ENCODE results near the gene GALNS. TPM values are rescaled to one million over a fixed set of nuclear protein-coding genes. Genes with fewer than 3 reads are reported as not detected.

Gene GALNS
- total RNA-seq, 1 experiment from 2014 or later = 29.5 TPM

DNA sequence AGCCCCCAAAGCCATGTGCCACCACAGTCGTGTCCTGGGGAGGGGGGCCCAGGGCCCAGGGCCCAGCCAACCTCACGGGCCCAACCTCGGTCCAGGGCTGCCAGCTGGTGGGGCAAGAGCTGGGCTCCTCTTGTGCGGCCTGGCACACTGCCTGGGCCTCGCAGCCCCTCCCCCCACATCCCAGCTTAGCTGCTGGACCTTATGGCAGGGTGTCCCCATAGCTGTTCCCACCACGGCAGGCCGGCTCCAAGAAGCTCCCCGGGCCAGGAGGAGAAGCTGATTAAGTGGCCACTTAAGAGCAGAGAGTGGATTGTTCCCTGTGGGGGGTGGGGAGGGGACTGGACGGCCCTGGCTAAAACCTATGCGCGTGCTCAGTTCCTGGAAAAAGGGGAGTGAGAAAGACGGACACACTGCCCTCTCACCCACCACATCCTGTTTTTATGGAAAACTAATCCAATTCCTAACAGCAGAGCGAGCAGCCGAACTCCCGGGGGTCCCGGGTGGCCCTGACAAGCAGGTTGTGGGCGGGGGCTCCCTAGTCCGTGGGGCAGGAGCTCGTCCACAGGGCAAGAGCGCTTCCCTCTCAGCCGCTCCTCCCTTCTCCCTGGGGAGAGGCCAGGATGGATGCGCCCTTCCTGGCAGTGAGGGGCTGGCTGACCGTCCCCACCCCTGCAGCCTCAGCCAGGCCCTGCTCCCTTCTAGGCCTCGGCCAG lies 88.5 kb downstream of the GALNS start:
- ChIA-PET POLR2A (no interaction called here), CTCF (interaction anchor here (1.2 to 9.6 kb wide), 5 partner anchors 9 to 399 kb away, joined by 3 to 115 read pairs (median 35); partner anchors contain the start of gene PIEZO1)
- Mint-ChIP-seq H3K4me1 (peaks cover 41% of the 10 kb centered on the region), H3K27ac (no peak overlapping the region), H3K36me3 (no peaks in the 10 kb centered on the region), H3K4me3 (no peak overlapping the region), H3K9me3 (no peaks in the 10 kb centered on the region), H3K27me3 (ENCODE audit: low read depth) (no peaks in the 10 kb centered on the region)
- DNase-seq (ENCODE audit: low spot score) = no peak
- TF ChIP-seq, protein P1, sequence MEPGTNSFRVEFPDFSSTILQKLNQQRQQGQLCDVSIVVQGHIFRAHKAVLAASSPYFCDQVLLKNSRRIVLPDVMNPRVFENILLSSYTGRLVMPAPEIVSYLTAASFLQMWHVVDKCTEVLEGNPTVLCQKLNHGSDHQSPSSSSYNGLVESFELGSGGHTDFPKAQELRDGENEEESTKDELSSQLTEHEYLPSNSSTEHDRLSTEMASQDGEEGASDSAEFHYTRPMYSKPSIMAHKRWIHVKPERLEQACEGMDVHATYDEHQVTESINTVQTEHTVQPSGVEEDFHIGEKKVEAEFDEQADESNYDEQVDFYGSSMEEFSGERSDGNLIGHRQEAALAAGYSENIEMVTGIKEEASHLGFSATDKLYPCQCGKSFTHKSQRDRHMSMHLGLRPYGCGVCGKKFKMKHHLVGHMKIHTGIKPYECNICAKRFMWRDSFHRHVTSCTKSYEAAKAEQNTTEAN (CRISPR knock-in tag; IDR thresholded peaks at IDR 0.05) = no peak
- TF ChIP-seq GABPB1 (CRISPR knock-in tag; IDR thresholded peaks at IDR 0.05) (no peak), ZNF219 (CRISPR knock-in tag; IDR thresholded peaks at IDR 0.05; ENCODE audit: borderline replicate concordance) (no peak), ATF1 (CRISPR knock-in tag; IDR thresholded peaks at IDR 0.05) (no peak), TEAD4 (CRISPR knock-in tag; IDR thresholded peaks at IDR 0.05) (no peak), NR3C1 (CRISPR knock-in tag; conservative IDR thresholded peaks at IDR 0.05; ENCODE audit: low read depth) (no peak), JAZF1 (CRISPR knock-in tag; IDR thresholded peaks at IDR 0.05) (no peak), FOXP1 (CRISPR knock-in tag; IDR thresholded peaks at IDR 0.05; ENCODE audit: borderline replicate concordance) (no peak), KAT7 (CRISPR knock-in tag; IDR thresholded peaks at IDR 0.05; ENCODE audit: borderline replicate concordance) (no peak), NR1H2 (CRISPR knock-in tag; IDR thresholded peaks at IDR 0.05) (no peak), OVOL2 (CRISPR knock-in tag; IDR thresholded peaks at IDR 0.05; ENCODE audit: borderline replicate concordance) (no peak), SOX15 (CRISPR knock-in tag; IDR thresholded peaks at IDR 0.05) (no peak), GTF2I (CRISPR knock-in tag; conservative IDR thresholded peaks at IDR 0.05) (no peak), TCF7 (CRISPR knock-in tag; IDR thresholded peaks at IDR 0.05; ENCODE audit: low read depth) (no peak)
- TF ChIP-seq, protein P2, sequence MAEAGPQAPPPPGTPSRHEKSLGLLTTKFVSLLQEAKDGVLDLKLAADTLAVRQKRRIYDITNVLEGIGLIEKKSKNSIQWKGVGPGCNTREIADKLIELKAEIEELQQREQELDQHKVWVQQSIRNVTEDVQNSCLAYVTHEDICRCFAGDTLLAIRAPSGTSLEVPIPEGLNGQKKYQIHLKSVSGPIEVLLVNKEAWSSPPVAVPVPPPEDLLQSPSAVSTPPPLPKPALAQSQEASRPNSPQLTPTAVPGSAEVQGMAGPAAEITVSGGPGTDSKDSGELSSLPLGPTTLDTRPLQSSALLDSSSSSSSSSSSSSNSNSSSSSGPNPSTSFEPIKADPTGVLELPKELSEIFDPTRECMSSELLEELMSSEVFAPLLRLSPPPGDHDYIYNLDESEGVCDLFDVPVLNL (CRISPR knock-in tag; IDR thresholded peaks at IDR 0.05; ENCODE audit: borderline replicate concordance, low read depth) = no peak
- TF ChIP-seq, protein P3, sequence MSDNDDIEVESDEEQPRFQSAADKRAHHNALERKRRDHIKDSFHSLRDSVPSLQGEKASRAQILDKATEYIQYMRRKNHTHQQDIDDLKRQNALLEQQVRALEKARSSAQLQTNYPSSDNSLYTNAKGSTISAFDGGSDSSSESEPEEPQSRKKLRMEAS (CRISPR knock-in tag; IDR thresholded peaks at IDR 0.05) = no peak
- TF ChIP-seq, protein P4, sequence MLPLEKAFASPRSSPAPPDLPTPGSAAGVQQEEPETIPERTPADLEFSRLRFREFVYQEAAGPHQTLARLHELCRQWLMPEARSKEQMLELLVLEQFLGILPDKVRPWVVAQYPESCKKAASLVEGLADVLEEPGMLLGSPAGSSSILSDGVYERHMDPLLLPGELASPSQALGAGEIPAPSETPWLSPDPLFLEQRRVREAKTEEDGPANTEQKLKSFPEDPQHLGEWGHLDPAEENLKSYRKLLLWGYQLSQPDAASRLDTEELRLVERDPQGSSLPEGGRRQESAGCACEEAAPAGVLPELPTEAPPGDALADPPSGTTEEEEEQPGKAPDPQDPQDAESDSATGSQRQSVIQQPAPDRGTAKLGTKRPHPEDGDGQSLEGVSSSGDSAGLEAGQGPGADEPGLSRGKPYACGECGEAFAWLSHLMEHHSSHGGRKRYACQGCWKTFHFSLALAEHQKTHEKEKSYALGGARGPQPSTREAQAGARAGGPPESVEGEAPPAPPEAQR (CRISPR knock-in tag; IDR thresholded peaks at IDR 0.05) = no peak
- TF ChIP-seq, protein P5, sequence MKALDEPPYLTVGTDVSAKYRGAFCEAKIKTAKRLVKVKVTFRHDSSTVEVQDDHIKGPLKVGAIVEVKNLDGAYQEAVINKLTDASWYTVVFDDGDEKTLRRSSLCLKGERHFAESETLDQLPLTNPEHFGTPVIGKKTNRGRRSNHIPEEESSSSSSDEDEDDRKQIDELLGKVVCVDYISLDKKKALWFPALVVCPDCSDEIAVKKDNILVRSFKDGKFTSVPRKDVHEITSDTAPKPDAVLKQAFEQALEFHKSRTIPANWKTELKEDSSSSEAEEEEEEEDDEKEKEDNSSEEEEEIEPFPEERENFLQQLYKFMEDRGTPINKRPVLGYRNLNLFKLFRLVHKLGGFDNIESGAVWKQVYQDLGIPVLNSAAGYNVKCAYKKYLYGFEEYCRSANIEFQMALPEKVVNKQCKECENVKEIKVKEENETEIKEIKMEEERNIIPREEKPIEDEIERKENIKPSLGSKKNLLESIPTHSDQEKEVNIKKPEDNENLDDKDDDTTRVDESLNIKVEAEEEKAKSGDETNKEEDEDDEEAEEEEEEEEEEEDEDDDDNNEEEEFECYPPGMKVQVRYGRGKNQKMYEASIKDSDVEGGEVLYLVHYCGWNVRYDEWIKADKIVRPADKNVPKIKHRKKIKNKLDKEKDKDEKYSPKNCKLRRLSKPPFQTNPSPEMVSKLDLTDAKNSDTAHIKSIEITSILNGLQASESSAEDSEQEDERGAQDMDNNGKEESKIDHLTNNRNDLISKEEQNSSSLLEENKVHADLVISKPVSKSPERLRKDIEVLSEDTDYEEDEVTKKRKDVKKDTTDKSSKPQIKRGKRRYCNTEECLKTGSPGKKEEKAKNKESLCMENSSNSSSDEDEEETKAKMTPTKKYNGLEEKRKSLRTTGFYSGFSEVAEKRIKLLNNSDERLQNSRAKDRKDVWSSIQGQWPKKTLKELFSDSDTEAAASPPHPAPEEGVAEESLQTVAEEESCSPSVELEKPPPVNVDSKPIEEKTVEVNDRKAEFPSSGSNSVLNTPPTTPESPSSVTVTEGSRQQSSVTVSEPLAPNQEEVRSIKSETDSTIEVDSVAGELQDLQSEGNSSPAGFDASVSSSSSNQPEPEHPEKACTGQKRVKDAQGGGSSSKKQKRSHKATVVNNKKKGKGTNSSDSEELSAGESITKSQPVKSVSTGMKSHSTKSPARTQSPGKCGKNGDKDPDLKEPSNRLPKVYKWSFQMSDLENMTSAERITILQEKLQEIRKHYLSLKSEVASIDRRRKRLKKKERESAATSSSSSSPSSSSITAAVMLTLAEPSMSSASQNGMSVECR (CRISPR knock-in tag; IDR thresholded peaks at IDR 0.05; ENCODE audit: borderline replicate concordance) = no peak
- TF ChIP-seq, protein P6, sequence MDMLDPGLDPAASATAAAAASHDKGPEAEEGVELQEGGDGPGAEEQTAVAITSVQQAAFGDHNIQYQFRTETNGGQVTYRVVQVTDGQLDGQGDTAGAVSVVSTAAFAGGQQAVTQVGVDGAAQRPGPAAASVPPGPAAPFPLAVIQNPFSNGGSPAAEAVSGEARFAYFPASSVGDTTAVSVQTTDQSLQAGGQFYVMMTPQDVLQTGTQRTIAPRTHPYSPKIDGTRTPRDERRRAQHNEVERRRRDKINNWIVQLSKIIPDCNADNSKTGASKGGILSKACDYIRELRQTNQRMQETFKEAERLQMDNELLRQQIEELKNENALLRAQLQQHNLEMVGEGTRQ (CRISPR knock-in tag; IDR thresholded peaks at IDR 0.05) = no peak
- TF ChIP-seq, protein P7, sequence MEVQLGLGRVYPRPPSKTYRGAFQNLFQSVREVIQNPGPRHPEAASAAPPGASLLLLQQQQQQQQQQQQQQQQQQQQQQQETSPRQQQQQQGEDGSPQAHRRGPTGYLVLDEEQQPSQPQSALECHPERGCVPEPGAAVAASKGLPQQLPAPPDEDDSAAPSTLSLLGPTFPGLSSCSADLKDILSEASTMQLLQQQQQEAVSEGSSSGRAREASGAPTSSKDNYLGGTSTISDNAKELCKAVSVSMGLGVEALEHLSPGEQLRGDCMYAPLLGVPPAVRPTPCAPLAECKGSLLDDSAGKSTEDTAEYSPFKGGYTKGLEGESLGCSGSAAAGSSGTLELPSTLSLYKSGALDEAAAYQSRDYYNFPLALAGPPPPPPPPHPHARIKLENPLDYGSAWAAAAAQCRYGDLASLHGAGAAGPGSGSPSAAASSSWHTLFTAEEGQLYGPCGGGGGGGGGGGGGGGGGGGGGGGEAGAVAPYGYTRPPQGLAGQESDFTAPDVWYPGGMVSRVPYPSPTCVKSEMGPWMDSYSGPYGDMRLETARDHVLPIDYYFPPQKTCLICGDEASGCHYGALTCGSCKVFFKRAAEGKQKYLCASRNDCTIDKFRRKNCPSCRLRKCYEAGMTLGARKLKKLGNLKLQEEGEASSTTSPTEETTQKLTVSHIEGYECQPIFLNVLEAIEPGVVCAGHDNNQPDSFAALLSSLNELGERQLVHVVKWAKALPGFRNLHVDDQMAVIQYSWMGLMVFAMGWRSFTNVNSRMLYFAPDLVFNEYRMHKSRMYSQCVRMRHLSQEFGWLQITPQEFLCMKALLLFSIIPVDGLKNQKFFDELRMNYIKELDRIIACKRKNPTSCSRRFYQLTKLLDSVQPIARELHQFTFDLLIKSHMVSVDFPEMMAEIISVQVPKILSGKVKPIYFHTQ (CRISPR knock-in tag; IDR thresholded peaks at IDR 0.05) = no peak
- ATAC-seq = no peak
